Right ventricle myocardium inferior (tissue), 1 donor: Measurements from ENCODE around the gene PRKCE. TPM values are rescaled to one million over a fixed set of nuclear protein-coding genes. Genes with fewer than 3 reads are reported as not detected.

ENCODE experiments used
- ATAC-seq: fragments of 200-7000 bp; cut with Tn5 transposase; one replicate; pipeline ENCODE4 v1.9.1; 2020; ENCODE audit warnings: mild to moderate bottlenecking, moderate library complexity
- DNase-seq: peaks from one replicate; pipeline ENCODE4 v3.0.0; 2021; ENCODE audit errors: missing footprints
- intact Hi-C: fragments of 100-400 bp; cut with DNase I; formaldehyde crosslinking; loops from one replicate; pipeline ENCODE4 v1.11.0; 2022
- total RNA-seq: library from RNA; stranded (reverse); fragmentation: NEBNext Ultra II Directional; extraction: Animal tissue kit (Norgen Biotek cat#: 25700); gene quantifications from one replicate; pipeline ENCODE4 v1.2.1, GENCODE V29; 2021
- donor health status: DM: no; HTN: yes; CAD: no; lungs with severe emphysema.

PRKCE gene
- total RNA-seq, 1 donor from 2014 or later = 17.8 TPM

GRCh38 chr2:46118656-46119371 is 467.3 kb downstream of the PRKCE start:
- intact Hi-C loops = no loop called here

GRCh38 chr2:46119453-46119852 is 468.0 kb downstream of the PRKCE start:
- DNase-seq (no peak), ATAC-seq (peak; percentile 62)

More at GRCh38 chr2:46118656-46119371, 467.3 kb downstream of the PRKCE start:
- peak; percentile 57 for ATAC-seq
- no peak for DNase-seq

GRCh38 chr2:46120792-46121555 is 469.5 kb downstream of the PRKCE start:
- intact Hi-C loops = no loop called here
- no peak for ATAC-seq
- no peak for DNase-seq

More at GRCh38 chr2:46119453-46119852, 468.0 kb downstream of the PRKCE start:
- intact Hi-C loops = no loop called here

GRCh38 chr2:46122318-46122976 is 471.0 kb downstream of the PRKCE start:
- intact Hi-C loops = no loop called here
- ATAC-seq (no peak), DNase-seq (no peak)

- ATAC-seq (no peak), DNase-seq (no peak)
- intact Hi-C loops = no loop called here
Observed at GRCh38 chr2:46123013-46123412, 471.5 kb downstream of the PRKCE start.

- no peak for ATAC-seq
- intact Hi-C loops = no loop called here
- no peak for DNase-seq
Observed at GRCh38 chr2:46125798-46126197, 474.3 kb downstream of the PRKCE start.

GRCh38 chr2:46126571-46126970 is 475.1 kb downstream of the PRKCE start:
- intact Hi-C loops = no loop called here
- ATAC-seq (no peak), DNase-seq (no peak)

- ATAC-seq (no peak), DNase-seq (no peak)
- intact Hi-C loops = no loop called here
Observed at GRCh38 chr2:46127176-46127575, 475.7 kb downstream of the PRKCE start.

GRCh38 chr2:46130511-46130910 is 479.0 kb downstream of the PRKCE start:
- no peak for ATAC-seq
- intact Hi-C loops = no loop called here
- no peak for DNase-seq

- no peak for ATAC-seq
- intact Hi-C loops = no loop called here
- no peak for DNase-seq
Observed at GRCh38 chr2:46132996-46133395, 481.5 kb downstream of the PRKCE start.

- ATAC-seq = peak; percentile 76
- intact Hi-C loops = loop anchor here (5.0 kb wide), 2 partner anchors 38 to 163 kb away; partner anchors contain the start of gene EPAS1
- no peak for DNase-seq
Observed at GRCh38 chr2:46134531-46135227, 483.2 kb downstream of the PRKCE start.

- no peak for ATAC-seq
- intact Hi-C loops = loop anchor here (5.0 kb wide), 2 partner anchors 37 to 162 kb away; partner anchors contain the start of gene EPAS1
Observed at GRCh38 chr2:46135228-46135855, 483.9 kb downstream of the PRKCE start.

GRCh38 chr2:46135958-46136357 is 484.5 kb downstream of the PRKCE start:
- DNase-seq = no peak
- ATAC-seq = peak; percentile 79
- intact Hi-C loops = loop anchor here (5.0 kb wide), 2 partner anchors 36 to 161 kb away; partner anchors contain the start of gene EPAS1

More at GRCh38 chr2:46135228-46135855, 483.9 kb downstream of the PRKCE start:
- no peak for DNase-seq

- intact Hi-C loops = loop anchor here (5.0 kb wide), 2 partner anchors 36 to 161 kb away; partner anchors contain the start of gene EPAS1
Observed at GRCh38 chr2:46136481-46136880, 485.0 kb downstream of the PRKCE start.

GRCh38 chr2:46136953-46137352 is 485.5 kb downstream of the PRKCE start:
- no peak for ATAC-seq
- intact Hi-C loops = loop anchor here (5.0 kb wide), 2 partner anchors 35 to 160 kb away; partner anchors contain the start of gene EPAS1
- DNase-seq = no peak

More at GRCh38 chr2:46136481-46136880, 485.0 kb downstream of the PRKCE start:
- DNase-seq (no peak), ATAC-seq (no peak)

GRCh38 chr2:46142546-46143428 is 491.3 kb downstream of the PRKCE start:
- no peak for ATAC-seq
- intact Hi-C loops = no loop called here
- no peak for DNase-seq

GRCh38 chr2:46143429-46144132 is 492.1 kb downstream of the PRKCE start:
- peak; percentile 33 for ATAC-seq
- no peak for DNase-seq
- intact Hi-C loops = no loop called here
